GM04503 (cell line): Measurements from ENCODE around the gene PSMG1.
"Not testable (repeated sequence)": the region's sequence is repeated elsewhere in the genome, so short reads cannot be mapped to it uniquely, and the experiment has no call there.

Experiments used
- DNase-seq: peaks from one replicate; pipeline ENCODE4 v3.0.0-alpha.2; 2012; ENCODE audit warnings: low read depth

PSMG1 gene

DNA sequence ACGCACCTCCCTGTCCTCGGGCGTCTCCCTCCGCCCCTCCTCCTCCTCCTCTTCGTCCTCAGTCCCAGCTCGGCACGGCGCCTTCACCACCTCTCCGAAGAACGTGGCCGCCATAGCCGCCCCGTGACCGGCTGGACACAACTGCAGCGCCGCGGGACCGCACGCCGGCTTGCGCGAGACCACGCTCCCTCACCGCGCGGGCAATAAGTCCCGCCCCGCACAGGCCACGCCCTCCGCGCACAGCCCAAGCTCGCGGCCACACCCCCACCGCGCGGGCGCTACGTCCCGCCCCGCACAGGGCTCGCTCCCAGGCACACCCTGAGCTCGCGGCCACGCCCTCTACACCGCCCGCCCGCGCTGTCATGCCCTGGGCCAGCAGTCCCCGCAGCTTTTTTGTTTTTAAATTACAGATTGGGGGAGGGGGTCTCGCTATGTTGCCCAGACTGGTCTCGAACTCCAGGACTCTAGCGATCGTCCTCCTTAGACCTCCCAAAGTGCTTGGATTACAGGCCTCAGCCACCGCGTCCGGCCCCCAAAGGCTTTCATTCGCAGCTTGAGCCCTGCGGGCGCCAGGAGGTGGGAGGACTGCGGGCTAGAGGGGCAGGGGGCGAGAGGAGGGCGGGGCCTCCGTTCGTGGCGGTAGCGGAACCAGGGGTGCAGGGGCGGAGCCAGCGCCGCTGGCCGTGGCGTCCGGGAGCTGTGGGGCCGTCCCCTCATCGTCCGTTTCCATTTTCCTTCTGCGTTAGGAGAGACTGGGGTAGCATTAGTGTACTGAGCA, at the start of gene PSMG1:
PSMG1 (minus strand) TSS at position 180 of the 778 bp plus-strand sequence; CDS start at position 114, 66 bp downstream.
- peak; percentile 62 for DNase-seq

GRCh38 chr21:39232861-39233291, 49.6 kb upstream of the PSMG1 start:
- no peak for DNase-seq

GRCh38 chr21:39224930-39225329, 41.7 kb upstream of the PSMG1 start:
- no peak for DNase-seq

GRCh38 chr21:39221997-39222486, 38.8 kb upstream of the PSMG1 start:
- DNase-seq = no peak

DNA sequence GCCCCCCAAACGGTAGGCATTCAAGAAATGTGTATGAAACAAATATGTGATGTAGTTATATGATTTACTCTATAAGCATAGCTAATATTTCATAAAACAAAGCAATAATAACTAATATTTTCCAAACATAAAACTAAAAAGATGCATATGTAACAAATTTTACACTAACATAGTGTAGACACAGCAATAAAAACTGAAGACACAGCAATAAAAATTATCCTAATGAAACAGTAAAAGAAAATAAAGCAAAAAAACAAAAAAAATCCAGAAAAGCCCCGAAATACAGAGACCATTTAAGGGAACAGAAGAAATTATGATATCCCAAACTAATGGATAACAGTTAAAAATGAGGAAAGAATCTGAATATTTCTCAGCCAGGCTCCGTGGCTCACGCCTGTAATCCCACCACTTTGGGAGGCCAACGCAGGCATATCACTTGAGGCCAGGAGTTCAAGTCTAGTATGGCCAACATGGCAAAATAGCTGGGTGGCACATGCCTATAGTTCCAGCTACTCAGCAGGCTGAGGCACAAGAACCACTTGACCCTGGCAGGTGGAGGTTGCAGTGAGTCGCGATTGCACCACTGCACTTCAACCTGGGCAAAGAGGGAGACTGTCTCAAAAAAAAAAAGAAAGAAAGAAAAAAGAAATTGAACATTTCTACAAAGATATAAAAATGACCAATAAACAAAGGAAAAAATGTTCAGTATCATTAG, 38.2 kb upstream of the PSMG1 start:
- no peak for DNase-seq

- DNase-seq = not testable (repeated sequence)
Observed at GRCh38 chr21:39220875-39221274, 37.6 kb upstream of the PSMG1 start.

- no peak for DNase-seq
Observed at GRCh38 chr21:39220150-39220549, 36.9 kb upstream of the PSMG1 start.

DNA sequence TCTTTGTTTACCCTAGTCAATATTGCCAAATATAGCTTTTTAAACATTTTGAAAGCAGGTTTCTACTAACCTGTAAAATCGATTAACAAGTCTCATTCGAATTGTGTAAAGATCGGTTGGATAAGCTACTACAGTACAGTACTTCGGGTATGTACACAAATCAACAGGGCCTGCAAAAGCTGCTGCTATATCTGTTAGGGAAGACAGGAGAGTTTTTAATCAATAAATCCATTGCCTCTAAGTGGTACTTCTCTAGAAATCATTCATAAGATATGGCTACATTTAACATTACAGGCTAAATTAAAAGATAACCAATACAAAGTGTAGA, 34.8 kb upstream of the PSMG1 start:
- no peak for DNase-seq

DNA sequence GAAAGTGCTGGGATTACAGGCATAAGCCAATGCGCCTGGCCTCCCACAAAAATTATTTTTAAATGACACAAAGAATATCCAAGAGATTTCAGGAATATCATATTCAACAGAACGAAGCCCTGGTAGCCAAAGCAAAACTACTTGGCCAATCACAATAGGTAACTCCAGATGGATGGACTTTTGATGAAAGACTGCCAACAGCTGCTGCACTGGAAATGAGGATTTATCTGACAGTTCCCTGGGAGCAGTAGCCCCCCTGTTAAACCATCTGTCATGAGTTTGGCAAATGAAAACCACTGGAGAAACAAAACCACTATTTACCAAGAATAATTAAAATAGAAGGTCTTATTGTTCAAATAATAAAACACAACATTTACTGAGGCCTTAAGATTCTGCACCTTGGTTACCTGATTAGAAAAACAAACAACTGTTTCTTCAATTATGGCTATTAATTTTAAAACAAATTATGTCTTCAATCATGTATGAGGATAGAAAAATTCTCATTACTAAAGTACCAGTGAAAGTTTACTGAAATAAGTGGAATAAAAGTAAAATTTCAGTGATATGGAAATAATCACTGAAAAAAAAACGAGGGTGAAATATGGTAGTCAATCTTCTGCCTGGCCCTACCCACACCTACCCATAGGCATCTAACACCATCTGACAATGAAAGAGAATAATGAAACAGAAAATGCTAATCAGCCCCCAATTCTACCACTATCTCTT, 34.3 kb upstream of the PSMG1 start:
- no peak for DNase-seq

GRCh38 chr21:39216290-39216689, 33.0 kb upstream of the PSMG1 start:
- no peak for DNase-seq

GRCh38 chr21:39215078-39215477, 31.8 kb upstream of the PSMG1 start:
- DNase-seq = no peak

GRCh38 chr21:39209334-39209688, 26.1 kb upstream of the PSMG1 start:
- no peak for DNase-seq

DNA sequence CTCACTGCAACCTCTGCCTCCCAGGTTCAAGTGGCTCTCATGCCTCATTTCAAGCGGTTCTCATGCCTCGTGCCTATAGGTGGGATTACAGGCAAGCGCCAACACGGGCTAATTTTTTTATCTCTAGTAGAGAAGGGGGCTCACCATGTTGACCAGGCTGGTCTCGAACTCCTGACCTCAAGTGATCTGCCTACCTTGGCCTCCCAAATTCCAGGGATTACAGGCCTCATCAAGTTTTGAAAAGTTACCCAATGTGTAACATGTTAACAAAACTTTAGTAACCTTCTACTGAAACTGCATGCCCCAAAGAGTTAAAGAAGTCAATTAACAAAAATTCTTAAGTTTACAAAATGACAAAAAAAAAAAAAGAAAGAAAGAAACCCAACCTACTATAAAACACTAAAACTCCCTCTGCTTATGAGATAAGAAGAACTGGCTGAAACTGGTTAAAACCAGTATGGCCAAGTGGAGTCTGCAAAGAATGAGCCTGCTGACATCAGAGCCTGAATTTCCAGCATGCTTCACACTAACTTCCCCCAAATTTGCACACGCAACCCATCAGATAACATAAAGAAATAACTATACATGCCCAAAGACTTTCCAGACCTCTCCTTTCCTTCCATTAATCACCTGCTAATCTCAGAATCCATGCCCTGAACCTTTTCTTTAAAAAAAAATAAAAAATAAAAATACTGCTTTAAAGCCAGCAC, 25.5 kb upstream of the PSMG1 start:
- DNase-seq = no peak

DNA sequence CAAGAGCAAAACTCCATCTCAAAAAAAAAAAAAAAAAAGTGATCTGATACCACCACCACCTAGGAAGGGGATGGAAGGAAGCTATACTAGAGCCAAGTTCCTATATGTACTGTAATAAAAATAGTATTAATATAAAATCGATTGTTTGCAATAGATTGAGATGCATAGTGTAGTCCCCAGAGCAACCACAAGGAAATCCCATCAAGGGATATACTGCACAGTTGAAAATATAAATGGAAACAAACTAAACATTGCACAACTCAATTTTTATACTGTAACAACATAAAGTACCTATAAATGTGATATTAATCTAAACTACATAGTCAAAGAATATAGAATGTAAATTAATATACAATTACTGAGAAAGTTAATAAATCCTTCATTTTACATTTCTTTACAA, 20.9 kb upstream of the PSMG1 start:
- DNase-seq = no peak

DNA sequence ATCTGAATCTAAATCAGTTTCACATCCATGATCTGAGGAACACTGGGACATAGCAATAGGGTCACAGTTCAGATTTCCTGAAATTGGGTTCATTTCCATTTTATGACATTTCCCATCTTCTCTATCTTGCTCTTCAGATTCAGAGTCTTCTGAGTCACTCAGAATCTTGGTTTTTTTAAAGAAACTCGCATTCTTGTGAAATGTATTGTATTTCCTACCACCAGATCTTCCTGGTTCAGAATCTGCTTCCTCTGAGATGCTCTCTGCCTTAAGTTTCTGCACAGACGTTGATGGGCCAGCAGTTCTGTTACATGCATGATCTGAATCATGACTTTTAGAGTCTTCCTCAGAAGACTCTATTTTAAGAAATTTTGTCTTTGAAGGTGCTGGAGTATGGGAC, 15.5 kb upstream of the PSMG1 start:
- DNase-seq = no peak

DNA sequence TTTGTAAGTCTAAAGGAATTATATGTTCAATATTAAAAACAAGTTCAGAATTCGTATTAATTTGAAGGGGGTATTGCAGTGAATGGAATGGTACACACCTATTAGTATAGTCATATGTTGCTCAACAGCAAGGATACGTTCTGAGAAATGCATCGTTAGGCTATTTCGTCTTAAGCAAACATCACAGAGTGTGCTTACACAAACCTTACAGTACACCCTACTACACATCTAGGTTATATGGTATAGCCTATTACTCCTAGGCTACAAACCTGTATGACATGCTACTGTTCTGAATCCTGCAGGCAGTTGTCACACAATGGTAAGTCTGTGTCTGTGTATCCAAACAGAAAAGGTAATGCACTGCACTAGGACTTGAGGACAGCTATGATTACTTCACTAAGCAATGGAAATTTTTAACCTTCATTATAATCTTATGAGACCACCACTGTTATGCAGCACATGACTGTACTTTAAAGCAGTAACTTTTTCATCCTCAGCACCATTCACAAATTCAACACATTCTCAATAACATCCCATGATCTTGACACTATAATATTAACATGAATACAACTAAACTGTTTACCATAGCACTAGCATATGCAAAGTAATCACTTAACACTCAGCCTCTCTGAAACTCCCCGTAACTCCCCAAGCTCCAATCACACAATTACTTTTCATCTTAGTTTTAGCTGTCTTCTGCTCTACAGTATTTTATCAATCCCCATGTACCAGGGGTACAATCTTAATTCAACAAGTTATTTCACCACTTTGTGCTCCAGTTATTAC, 14.4 kb upstream of the PSMG1 start:
- DNase-seq = no peak

DNA sequence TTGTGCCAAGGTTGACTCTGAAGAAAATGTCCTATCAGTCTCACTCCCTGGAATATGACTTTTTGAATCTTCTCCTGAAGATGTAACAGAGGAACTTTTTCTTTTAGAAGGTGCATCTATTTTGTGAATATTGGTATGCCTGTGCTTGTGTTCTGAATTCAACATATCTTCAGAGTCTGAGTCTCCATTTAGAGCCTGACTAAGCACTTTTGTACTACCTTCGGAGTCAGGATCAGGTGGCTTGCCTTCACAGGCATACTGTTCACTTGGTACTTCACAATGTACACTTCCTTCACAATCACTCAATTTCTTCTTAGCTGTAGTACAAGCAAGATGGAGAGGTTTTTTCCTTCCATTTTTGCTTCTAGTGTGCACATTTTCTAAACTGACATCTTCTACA, 13.6 kb upstream of the PSMG1 start:
- no peak for DNase-seq

- no peak for DNase-seq
Observed at GRCh38 chr21:39196310-39196709, 13.1 kb upstream of the PSMG1 start.

DNA sequence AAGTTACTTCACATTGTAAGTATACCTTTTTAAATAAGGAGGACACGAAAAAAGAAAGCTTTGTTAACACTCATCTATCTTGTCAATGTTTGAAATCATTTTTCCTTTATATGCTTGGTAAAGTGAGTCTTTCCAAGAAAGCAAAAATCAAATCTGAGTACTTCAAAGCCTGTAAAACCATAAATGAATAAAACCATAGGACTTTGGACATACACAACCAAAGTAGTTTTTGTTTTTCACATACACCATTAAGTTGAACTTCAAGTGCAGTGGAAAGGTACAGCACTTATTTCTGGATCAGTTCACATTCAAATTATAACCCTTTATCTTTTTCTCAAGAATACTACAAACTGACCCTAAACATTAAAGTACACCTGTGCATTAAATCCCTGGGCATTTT, 10.1 kb upstream of the PSMG1 start:
- no peak for DNase-seq

GRCh38 chr21:39189857-39190604, 6.8 kb upstream of the PSMG1 start:
- DNase-seq = no peak
